Right renal cortex interstitium (tissue), 3 donors: Measurements from ENCODE around the gene SNX21. TPM values are rescaled to one million over a fixed set of nuclear protein-coding genes. Genes with fewer than 3 reads are reported as not detected.
"Not testable (repeated sequence)": the region's sequence is repeated elsewhere in the genome, so short reads cannot be mapped to it uniquely, and the experiment has no call there.

Experiments used
- DNase-seq, 3 donors: peaks; one replicate each; pipeline ENCODE4 v3.0.0-alpha.2; 2013; ENCODE audit warnings: low read depth in 3 of 3, low spot score in 2 of 3
- polyA plus RNA-seq, 3 donors: library from polyadenylated mRNA; unstranded; fragments of 120-200 nt; gene quantifications; one replicate each; pipeline ENCODE4 v1.2.1, GENCODE V29; 2013; ENCODE audit not compliant: insufficient read length in 3 of 3

Gene SNX21
- polyA plus RNA-seq, 3 donors: 9.8 to 10.9 (median 10.3) TPM

GRCh38 chr20:45822857-45823256, 10.7 kb upstream of the SNX21 start:
- no peak for DNase-seq

DNA sequence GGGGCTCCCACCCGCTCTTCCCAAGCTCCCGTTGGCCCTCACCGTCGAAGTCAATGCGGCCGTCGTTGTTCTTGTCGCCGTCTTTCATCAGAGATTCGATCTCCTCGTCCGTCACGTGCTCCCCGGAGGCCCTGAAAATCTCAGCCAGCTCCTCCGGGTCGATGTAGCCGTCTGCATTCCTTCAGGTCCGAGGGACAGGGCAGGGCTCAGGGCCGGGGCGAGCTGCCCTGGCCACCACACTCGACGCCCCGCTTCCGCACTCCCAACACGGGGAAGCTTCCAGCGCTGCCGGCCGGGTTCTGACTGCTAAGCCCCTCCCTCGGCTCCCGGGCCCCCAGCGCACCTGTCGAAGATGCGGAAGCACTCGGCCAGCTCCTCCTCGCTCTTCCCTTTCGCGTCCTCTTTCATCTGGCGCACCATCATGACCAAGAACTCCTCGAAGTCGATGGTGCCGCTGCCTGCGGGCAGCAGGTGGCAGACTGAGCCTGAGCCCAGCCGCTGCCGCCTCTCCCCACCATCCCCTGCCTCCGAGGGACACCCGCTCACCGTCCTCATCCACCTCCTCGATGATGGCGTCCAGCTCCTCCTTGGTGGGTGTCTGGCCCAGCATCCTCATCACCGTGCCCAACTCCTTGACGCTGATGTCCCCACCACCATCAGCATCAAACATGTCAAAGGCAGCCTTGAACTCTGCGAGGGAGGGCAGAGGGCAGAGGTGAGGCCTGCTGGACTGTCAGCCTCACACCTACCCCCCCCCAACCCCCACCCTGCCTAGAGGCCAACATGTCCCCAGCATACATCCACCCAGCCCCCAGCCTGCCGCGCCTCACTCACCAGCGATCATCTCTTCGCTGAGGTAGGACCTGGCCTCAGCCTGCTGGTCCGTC, 9.4 kb upstream of the SNX21 start:
- no peak for DNase-seq

GRCh38 chr20:45826381-45827019, 7.1 kb upstream of the SNX21 start:
- no peak for DNase-seq

- no peak for DNase-seq
These were observed 6.5 kb upstream of the SNX21 start, which contains the start of gene TNNC2 for GRCh38 chr20:45827030-45827652. TNNC2 (minus strand) TSS chr20:45827312; CDS start chr20:45827248, 64 bp downstream.

DNA sequence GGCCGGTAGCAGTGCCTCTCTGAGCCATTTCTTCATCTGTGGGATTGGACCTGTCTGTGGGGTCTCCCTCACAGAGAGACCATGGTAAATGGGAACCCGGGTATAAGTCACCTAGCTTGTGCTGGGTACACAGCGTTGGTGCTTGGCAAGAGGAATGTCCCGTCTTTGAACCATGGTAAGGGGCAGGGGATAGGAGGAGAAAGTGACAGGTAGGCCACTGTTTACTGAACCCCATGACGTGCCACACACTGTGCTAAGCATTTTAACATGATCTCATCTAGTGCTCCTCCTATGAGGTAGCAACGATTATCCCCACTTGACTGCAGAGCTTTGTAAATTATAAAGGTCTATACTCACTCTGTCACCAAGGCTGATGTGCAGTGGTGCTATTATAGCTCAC, 5.9 kb upstream of the SNX21 start:
- no peak for DNase-seq

DNA sequence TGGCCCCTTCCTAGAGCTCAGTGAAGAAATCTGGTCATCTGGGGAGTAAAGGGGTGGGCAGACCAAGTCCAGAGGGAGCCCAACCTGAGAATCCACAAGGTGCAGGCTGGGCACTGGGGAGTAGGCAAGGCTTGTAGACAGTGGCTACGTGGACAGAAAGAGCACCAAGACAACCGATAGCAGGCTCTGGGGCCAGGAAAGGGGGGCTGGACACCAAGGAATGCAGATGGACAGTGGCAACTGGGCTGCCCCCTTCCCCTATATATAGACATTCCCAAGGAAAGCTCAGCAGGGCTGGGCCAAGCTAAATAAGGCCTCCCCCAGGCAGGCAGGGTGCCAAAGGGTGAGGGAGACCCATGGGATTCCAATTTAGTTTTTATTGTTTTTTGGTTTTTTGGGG, 5.0 kb upstream of the SNX21 start:
- DNase-seq: no peak

DNA sequence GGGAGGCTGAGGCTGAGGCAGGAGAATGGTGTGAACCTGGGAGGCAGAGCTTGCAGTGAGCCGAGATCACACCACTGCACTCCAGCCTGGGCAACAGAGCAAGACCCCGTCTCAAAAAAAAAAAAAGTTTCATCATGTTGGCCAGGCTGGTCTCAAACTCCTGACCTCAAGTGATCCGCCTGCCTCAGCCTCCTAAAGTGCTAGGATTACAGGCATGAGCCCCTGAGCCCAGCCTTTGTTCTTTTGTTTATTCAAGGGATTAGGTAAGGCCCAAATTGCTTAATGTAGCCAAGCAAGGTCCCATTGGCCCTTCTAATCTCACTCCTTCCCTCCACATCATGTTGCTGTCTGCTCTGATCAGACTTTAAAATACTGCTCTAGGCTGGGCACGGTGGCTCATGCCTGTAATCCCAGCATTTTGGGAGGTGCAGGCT, 3.9 kb upstream of the SNX21 start:
- not testable (repeated sequence) for DNase-seq

DNA sequence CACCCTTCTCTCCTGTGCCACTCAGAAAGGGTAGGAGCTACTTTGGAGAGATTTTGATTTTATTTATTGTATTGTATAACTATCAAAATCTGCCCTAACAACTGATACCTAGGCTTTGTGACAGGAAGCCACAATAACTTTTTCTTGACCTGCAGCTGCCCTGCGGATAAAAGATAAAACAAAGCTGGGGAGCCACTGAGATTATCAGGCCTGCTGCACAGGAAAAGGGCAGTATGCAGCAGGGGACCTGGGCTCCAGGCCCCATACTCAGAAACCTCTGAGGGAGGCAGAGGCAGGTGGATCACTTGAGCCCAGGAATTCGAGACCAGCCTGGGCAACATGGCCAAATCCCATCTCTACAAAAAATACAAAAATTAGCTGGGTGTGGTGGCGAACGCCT, 980 bp upstream of the SNX21 start:
- DNase-seq: no peak

DNA sequence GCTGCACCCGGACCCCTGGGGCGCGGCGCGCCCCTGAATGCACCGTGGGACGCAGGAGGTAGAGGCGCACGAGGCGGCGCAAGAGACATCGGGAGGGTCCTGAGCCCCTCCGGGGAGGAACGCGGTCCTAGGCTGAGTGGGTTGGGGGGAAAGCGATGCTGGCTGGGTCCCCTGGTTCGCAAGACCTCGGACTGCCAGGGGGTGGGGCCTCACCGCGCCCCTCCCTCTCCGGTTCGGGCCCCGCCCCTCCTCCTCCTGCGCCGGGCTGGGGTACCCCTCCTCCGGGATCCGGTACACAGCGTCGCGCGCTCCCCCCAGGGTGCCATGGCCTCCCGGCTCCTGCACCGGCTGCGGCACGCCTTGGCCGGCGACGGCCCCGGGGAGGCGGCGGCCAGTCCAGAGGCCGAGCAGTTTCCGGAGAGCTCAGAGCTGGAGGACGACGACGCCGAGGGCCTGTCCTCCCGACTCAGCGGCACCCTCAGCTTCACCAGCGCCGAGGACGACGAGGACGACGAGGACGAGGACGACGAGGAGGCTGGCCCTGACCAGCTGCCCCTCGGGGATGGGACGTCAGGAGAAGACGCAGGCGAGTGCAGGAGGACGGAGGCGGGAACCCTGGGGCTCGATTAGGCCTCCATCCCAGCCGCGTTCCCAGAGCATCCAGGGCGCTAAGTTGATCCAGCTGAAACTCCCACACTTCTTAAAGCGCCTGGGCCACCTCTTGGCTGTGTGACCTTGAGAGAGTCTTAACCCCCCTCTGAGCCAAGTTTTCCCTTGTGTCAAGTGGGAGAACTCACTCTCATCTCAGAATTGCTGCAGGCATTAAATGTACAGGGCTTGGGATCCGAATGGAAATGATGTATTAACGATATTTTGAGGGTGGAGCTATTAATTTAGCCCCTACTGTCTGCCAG, 541 bp downstream of the SNX21 start:
- DNase-seq: no peak

DNA sequence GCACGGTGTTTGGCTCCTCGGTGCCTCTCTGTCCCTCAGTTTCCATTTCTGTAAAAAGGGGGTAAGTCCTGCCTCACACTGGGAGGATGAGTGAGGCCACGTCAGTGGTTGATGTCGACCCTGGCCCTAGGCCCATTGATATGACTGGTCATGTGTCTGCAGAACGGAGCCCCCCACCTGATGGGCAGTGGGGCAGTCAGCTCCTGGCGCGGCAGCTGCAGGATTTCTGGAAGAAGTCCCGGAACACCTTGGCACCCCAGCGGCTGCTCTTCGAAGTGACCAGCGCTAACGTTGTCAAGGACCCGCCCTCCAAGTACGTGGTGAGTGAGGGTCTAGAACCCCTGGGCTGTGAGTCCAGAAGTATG, 1.2 kb downstream of the SNX21 start:
- no peak for DNase-seq

GRCh38 chr20:45835329-45835765, 1.7 kb downstream of the SNX21 start:
- no peak for DNase-seq

DNA sequence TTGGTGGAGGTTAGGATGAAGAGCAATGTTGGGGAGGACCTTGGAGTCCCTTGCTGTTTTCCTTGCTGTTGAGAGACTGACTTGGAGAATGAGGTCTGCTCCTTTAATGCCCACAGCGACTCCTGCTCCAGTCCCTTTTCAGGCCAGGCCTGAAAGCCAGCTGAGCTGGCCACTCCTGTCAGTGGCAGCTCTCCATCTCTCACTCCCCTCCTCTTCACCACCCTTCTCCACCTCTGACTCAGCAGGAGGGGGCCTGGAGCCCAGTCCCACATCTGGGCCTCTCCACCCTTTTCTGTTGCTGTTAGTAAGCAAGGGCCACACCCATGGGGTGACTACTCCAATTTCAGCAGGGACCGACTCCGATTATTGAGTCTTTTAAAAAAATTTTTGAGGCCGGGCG, 2.2 kb downstream of the SNX21 start:
- DNase-seq: no peak

DNA sequence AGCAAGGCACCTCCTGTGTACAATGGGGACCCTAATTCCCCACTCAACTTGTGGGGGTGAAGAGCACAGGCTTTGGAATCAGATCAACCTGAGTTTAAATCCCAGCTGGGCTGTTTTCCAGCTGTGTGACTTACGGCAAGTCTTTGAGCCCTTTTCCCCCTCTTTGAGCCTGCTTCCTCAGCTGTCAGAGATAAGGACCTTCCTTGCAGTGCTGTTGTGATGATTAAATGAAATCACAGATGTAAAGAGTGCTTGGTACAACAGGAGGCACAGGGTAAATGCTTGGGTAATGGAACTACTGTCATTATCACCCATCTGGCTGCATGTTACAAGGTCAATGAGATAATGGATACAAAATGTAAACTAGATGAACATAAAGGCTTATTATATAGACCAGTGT, 3.2 kb downstream of the SNX21 start:
- DNase-seq: no peak

DNA sequence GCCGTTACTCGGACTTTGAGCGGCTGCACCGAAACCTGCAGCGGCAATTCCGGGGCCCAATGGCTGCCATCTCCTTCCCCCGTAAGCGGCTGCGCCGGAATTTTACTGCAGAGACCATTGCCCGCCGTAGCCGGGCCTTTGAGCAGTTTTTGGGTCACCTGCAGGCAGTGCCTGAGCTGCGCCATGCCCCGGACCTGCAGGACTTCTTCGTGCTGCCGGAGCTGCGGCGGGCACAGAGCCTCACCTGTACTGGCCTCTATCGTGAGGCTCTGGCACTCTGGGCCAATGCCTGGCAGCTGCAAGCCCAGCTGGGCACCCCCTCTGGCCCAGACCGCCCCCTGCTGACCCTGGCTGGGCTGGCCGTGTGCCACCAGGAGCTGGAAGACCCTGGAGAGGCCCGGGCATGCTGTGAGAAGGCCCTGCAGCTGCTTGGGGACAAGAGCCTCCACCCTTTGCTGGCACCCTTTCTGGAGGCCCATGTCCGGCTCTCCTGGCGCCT, 7.2 kb downstream of the SNX21 start:
- DNase-seq: no peak

DNA sequence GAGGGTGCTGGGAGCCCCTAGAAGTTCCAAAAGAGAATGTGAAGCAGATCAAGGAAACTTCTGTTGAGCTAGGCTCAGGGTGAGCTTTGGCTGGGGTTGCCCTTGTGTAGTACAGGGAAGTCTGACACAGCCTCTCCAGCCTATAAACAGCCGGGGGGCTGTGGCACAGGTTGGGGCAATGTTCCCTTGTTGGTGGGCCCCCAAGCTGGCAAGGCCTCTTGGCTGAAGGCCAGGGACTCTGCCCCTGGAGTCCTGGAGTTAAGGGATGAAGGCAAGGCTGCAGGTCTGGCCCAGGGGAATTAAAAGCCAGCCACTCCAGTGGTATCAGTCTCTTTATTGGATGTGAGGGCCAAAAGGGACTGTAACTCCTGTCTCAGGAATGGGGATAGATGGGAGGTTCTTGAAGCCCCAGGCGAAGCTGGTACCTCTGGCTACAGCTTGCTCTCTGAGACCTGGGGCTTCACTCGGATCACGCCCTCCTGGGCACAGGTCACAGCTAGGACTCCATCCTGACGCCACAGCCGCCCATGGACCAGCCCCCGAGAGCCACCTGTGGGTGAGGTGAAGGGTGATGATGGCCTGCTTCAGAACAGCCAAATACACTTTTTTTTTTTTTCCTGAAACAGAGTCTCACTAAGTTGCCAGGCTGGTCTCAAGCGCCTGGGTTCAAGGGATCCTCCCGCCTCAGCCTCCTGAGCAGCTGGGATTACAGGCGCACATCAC, 8.0 kb downstream of the SNX21 start:
- no peak for DNase-seq

- DNase-seq: no peak
These were observed 8.7 kb downstream of the SNX21 start for GRCh38 chr20:45842169-45842812.

GRCh38 chr20:45843506-45843905, 9.9 kb downstream of the SNX21 start:
- no peak for DNase-seq

DNA sequence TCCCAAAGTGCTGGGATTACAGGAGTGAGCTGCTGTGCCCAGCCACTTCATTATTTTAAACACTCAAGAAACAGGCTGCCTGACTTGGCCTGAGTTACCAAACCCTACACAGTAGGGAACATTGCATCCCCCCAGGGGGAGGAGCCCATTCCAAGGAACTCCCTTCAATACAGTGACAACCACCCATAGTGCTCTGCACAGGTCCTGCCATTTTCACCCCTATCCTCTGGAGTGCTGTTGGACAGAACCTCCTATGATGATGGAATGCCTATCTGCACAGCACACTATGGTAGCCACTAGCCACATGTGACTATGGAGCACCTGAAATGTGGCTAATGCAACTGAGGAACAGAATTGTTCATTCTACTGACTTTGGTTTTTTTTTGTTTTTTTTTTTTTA, 11.9 kb downstream of the SNX21 start:
- no peak for DNase-seq

DNA sequence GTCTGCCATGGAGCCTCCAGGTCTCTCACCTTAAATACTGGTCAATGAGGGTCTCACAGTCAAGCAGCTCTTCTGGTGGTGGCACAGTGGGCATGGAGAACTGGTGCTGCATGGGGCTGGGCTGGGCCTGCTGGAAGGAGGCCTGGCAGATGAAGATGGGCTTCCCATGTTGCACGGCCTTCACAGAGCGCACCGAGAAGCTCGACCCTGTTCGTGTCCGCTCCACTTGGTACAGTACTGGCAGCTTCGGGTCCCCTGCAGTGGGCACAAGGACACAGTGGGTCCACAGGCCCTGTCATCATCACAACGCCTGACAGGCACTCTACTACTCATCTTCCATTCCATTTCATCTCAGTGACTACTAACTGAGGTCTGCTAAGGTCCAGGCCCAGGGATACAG, 14.8 kb downstream of the SNX21 start:
- DNase-seq: no peak
